ENCODE measurements around the gene SDHC.

SDHC gene

GRCh38 chr1:161297415-161297814 lies 16.8 kb upstream of the SDHC start:
- Histone ChIP-seq H3K4me1 (ENCODE audit: control insufficient read depth, insufficient read depth, low read depth, low read length) (no peaks in the 10 kb centered on the region), H4K91ac (ENCODE audit: low read length) (no peak overlapping the region), H2BK12ac (ENCODE audit: low read length in 2 of 2) (no peak overlapping the region), H3K27ac (ENCODE audit: low read length, poor library complexity, severe bottlenecking) (no peak overlapping the region), H3K27me3 (ENCODE audit: control insufficient read depth in 1 of 2, insufficient read depth in 1 of 2, low read length in 2 of 2) (no peaks in the 10 kb centered on the region), H3K23ac (ENCODE audit: low read length in 2 of 2) (no peak overlapping the region), H4K8ac (ENCODE audit: low read length) (no peak overlapping the region), H3K9ac (ENCODE audit: low read length) (no peak overlapping the region), H2BK5ac (ENCODE audit: low read depth, low read length, poor library complexity, severe bottlenecking) (no peak overlapping the region), H3K9me3 (ENCODE audit: control insufficient read depth, low read length) (no peaks in the 10 kb centered on the region), H3K14ac (ENCODE audit: low read length in 2 of 2) (no peak overlapping the region), H3K36me3 (ENCODE audit: control insufficient read depth in 1 of 2, insufficient read depth in 2 of 2, low read depth in 1 of 2, low read length in 2 of 2) (no peaks in the 10 kb centered on the region), H3K4me3 (ENCODE audit: insufficient read depth in 1 of 2, low read depth in 1 of 2, low read length in 2 of 2) (no peak overlapping the region), H3K4me2 (ENCODE audit: low read length, poor library complexity, severe bottlenecking) (no peak overlapping the region), H2AFZ (ENCODE audit: low read depth, low read length) (no peak overlapping the region), H3K18ac (ENCODE audit: low read depth in 1 of 2, low read length in 2 of 2) (no peak overlapping the region), H2BK120ac (ENCODE audit: low read depth, low read length) (no peak overlapping the region), H3K4ac (ENCODE audit: low read depth in 1 of 2, low read length in 2 of 2) (no peak overlapping the region), H2BK15ac (ENCODE audit: low read depth, poor library complexity, severe bottlenecking) (no peak overlapping the region), H3K79me1 (replicated peaks; ENCODE audit: low read length, poor library complexity, severe bottlenecking) (no peaks in the 10 kb centered on the region), H2AK5ac (ENCODE audit: low read length, severe bottlenecking) (no peak overlapping the region)
- no peak for DNase-seq

DNA sequence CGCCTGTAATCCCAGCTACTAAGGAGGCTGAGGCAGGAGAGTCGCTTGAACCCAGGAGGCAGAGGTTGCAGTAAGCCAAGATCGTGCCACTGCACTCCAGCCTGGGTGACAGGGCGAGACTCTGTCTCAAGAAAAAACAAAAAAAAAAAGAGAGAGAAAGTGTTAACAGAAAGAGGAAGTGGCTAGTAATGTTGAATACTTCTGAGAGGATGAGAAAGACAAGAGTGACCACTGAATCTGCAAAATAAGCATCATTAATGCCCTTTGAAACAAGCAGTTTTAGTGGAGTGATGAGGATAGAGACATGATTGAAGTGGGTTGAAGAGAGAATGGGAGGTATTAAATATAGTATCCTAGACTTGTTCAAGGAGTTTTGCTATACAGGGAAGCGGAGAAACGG lies 16.1 kb upstream of the SDHC start:
- no peaks in the 10 kb centered on the region for H3K4me1 ChIP-seq (ENCODE audit: control insufficient read depth, insufficient read depth, low read depth, low read length)
- H4K91ac ChIP-seq (ENCODE audit: low read length) = no peak overlapping the region
- WGBS = 96% methylated on average over 6 of the region's 6 CpGs

DNA sequence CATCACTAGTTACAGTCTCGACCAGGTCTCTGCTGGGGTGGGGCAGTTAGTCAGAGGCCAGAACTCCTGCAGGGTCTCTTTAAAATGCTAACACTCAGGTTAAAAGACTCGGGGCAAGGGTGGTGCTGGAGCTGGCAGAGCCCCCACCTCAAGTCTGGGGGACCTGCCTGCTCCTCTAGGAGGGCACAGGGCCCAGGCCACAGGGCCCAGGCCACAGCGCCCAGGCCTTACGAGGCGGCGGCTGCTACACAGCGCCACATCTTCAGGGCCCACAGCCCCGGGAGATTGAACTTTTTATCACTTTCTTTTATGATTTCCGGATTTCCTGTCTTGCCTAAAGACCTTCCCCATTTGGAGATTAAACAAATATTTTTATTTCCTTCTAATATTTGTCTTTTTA lies 14.8 kb upstream of the SDHC start:
- Histone ChIP-seq H3K27ac (ENCODE audit: low read length, poor library complexity, severe bottlenecking) (no peak overlapping the region), H2BK12ac (ENCODE audit: low read length in 2 of 2) (no peak overlapping the region), H4K91ac (ENCODE audit: low read length) (no peak overlapping the region), H3K4me2 (ENCODE audit: low read length, poor library complexity, severe bottlenecking) (no peak overlapping the region), H2AFZ (ENCODE audit: low read depth, low read length) (no peak overlapping the region), H3K18ac (ENCODE audit: low read depth in 1 of 2, low read length in 2 of 2) (no peak overlapping the region), H3K9ac (ENCODE audit: low read length) (no peak overlapping the region), H3K4me3 (ENCODE audit: insufficient read depth in 1 of 2, low read depth in 1 of 2, low read length in 2 of 2) (no peak overlapping the region), H3K14ac (ENCODE audit: low read length in 2 of 2) (no peak overlapping the region), H4K8ac (ENCODE audit: low read length) (peak overlapping the region; percentile 60), H3K23ac (ENCODE audit: low read length in 2 of 2) (no peak overlapping the region), H3K27me3 (ENCODE audit: control insufficient read depth in 1 of 2, insufficient read depth in 1 of 2, low read length in 2 of 2) (no peaks in the 10 kb centered on the region), H2BK120ac (ENCODE audit: low read depth, low read length) (no peak overlapping the region), H3K79me1 (replicated peaks; ENCODE audit: low read length, poor library complexity, severe bottlenecking) (no peaks in the 10 kb centered on the region), H2BK15ac (ENCODE audit: low read depth, poor library complexity, severe bottlenecking) (no peak overlapping the region), H3K9me3 (ENCODE audit: control insufficient read depth, low read length) (no peaks in the 10 kb centered on the region), H3K4me1 (ENCODE audit: control insufficient read depth, insufficient read depth, low read depth, low read length) (no peaks in the 10 kb centered on the region), H2BK5ac (ENCODE audit: low read depth, low read length, poor library complexity, severe bottlenecking) (no peak overlapping the region), H2AK5ac (ENCODE audit: low read length, severe bottlenecking) (no peak overlapping the region), H3K4ac (ENCODE audit: low read depth in 1 of 2, low read length in 2 of 2) (no peak overlapping the region), H3K36me3 (ENCODE audit: control insufficient read depth in 1 of 2, insufficient read depth in 2 of 2, low read depth in 1 of 2, low read length in 2 of 2) (no peaks in the 10 kb centered on the region)
- WGBS = 75% methylated on average over 5 of the region's 9 CpGs
- DNase-seq = no peak

More for the DNA sequence above, 16.1 kb upstream of the SDHC start:
- Histone ChIP-seq H3K79me1 (replicated peaks; ENCODE audit: low read length, poor library complexity, severe bottlenecking) (no peaks in the 10 kb centered on the region), H3K23ac (ENCODE audit: low read length in 2 of 2) (no peak overlapping the region), H3K4ac (ENCODE audit: low read depth in 1 of 2, low read length in 2 of 2) (no peak overlapping the region), H2BK5ac (ENCODE audit: low read depth, low read length, poor library complexity, severe bottlenecking) (no peak overlapping the region), H3K4me3 (ENCODE audit: insufficient read depth in 1 of 2, low read depth in 1 of 2, low read length in 2 of 2) (no peak overlapping the region), H3K18ac (ENCODE audit: low read depth in 1 of 2, low read length in 2 of 2) (no peak overlapping the region), H3K36me3 (ENCODE audit: control insufficient read depth in 1 of 2, insufficient read depth in 2 of 2, low read depth in 1 of 2, low read length in 2 of 2) (no peaks in the 10 kb centered on the region), H3K27me3 (ENCODE audit: control insufficient read depth in 1 of 2, insufficient read depth in 1 of 2, low read length in 2 of 2) (no peaks in the 10 kb centered on the region), H3K27ac (ENCODE audit: low read length, poor library complexity, severe bottlenecking) (no peak overlapping the region), H2BK12ac (ENCODE audit: low read length in 2 of 2) (no peak overlapping the region), H4K8ac (ENCODE audit: low read length) (no peak overlapping the region), H3K14ac (ENCODE audit: low read length in 2 of 2) (no peak overlapping the region), H2BK15ac (ENCODE audit: low read depth, poor library complexity, severe bottlenecking) (no peak overlapping the region), H2AK5ac (ENCODE audit: low read length, severe bottlenecking) (no peak overlapping the region), H3K4me2 (ENCODE audit: low read length, poor library complexity, severe bottlenecking) (no peak overlapping the region), H2AFZ (ENCODE audit: low read depth, low read length) (no peak overlapping the region), H3K9me3 (ENCODE audit: control insufficient read depth, low read length) (no peaks in the 10 kb centered on the region), H2BK120ac (ENCODE audit: low read depth, low read length) (no peak overlapping the region), H3K9ac (ENCODE audit: low read length) (no peak overlapping the region)
- DNase-seq = no peak

DNA sequence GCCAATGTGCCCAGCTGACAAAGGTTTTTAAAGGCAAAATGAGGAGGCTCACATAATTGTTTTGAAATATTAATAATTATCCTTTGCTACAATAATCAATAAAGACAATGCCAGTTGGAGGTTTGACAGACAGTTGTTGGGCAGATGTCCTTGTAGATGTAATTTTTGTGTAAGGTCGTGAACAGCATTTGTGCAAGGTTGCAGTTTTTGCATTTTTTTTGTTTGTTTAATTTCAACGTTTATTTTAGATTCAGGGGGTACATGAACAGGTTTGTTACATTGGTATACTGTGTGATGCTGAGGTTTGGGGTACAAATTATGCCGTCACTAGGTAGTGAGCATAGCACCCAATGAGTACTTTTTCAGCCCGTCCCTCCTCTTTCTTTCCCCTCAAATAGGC lies 13.7 kb upstream of the SDHC start:
- Histone ChIP-seq H3K4me1 (ENCODE audit: control insufficient read depth, insufficient read depth, low read depth, low read length) (peaks cover 4% of the 10 kb centered on the region), H3K79me1 (replicated peaks; ENCODE audit: low read length, poor library complexity, severe bottlenecking) (peaks cover 4% of the 10 kb centered on the region), H3K4me2 (ENCODE audit: low read length, poor library complexity, severe bottlenecking) (no peak overlapping the region), H4K8ac (ENCODE audit: low read length) (no peak overlapping the region), H2BK15ac (ENCODE audit: low read depth, poor library complexity, severe bottlenecking) (no peak overlapping the region), H2BK120ac (ENCODE audit: low read depth, low read length) (no peak overlapping the region), H3K9ac (ENCODE audit: low read length) (no peak overlapping the region), H3K9me3 (ENCODE audit: control insufficient read depth, low read length) (no peaks in the 10 kb centered on the region), H3K18ac (ENCODE audit: low read depth in 1 of 2, low read length in 2 of 2) (no peak overlapping the region), H3K36me3 (ENCODE audit: control insufficient read depth in 1 of 2, insufficient read depth in 2 of 2, low read depth in 1 of 2, low read length in 2 of 2) (no peaks in the 10 kb centered on the region), H3K4me3 (ENCODE audit: insufficient read depth in 1 of 2, low read depth in 1 of 2, low read length in 2 of 2) (no peak overlapping the region), H3K4ac (ENCODE audit: low read depth in 1 of 2, low read length in 2 of 2) (no peak overlapping the region), H2BK12ac (ENCODE audit: low read length in 2 of 2) (no peak overlapping the region), H3K14ac (ENCODE audit: low read length in 2 of 2) (no peak overlapping the region), H3K23ac (ENCODE audit: low read length in 2 of 2) (no peak overlapping the region), H2BK5ac (ENCODE audit: low read depth, low read length, poor library complexity, severe bottlenecking) (no peak overlapping the region), H4K91ac (ENCODE audit: low read length) (no peak overlapping the region), H2AFZ (ENCODE audit: low read depth, low read length) (no peak overlapping the region), H2AK5ac (ENCODE audit: low read length, severe bottlenecking) (no peak overlapping the region), H3K27me3 (ENCODE audit: control insufficient read depth in 1 of 2, insufficient read depth in 1 of 2, low read length in 2 of 2) (no peaks in the 10 kb centered on the region), H3K27ac (ENCODE audit: low read length, poor library complexity, severe bottlenecking) (no peak overlapping the region)
- WGBS = 100% methylated on average over 3 of the region's 4 CpGs
- no peak for DNase-seq

Measured in mesenchymal stem cell (in vitro differentiated cells and primary cell).